Esophagus muscularis mucosa (tissue), 3 donors: ENCODE results near the gene GALR2.

Source experiments
- POLR2A ChIP-seq: fragments of 450-650 bp; IDR thresholded peaks from one replicate; pipeline ENCODE4 v1.6.1; 2017; ENCODE audit warnings: antibody characterized with exemption, moderate library complexity, mild to moderate bottlenecking, low read depth
- TF ChIP-seq, protein P1 (sequence below), 3 experiments: fragments of 200-600 bp in 2 of 3; fragments of 450-650 bp in 1 of 3; sonication (generic) in 2 of 3; IDR thresholded peaks; one replicate each; pipeline ENCODE4 v1.5.1; 2017 to 2019; ENCODE audit warnings: antibody characterized with exemption in 3 of 3, mild to moderate bottlenecking in 2 of 3, moderate library complexity in 1 of 3

GRCh38 chr17:76090517-76091129 is 16.0 kb downstream of the GALR2 start:
- TF ChIP-seq, protein P1, sequence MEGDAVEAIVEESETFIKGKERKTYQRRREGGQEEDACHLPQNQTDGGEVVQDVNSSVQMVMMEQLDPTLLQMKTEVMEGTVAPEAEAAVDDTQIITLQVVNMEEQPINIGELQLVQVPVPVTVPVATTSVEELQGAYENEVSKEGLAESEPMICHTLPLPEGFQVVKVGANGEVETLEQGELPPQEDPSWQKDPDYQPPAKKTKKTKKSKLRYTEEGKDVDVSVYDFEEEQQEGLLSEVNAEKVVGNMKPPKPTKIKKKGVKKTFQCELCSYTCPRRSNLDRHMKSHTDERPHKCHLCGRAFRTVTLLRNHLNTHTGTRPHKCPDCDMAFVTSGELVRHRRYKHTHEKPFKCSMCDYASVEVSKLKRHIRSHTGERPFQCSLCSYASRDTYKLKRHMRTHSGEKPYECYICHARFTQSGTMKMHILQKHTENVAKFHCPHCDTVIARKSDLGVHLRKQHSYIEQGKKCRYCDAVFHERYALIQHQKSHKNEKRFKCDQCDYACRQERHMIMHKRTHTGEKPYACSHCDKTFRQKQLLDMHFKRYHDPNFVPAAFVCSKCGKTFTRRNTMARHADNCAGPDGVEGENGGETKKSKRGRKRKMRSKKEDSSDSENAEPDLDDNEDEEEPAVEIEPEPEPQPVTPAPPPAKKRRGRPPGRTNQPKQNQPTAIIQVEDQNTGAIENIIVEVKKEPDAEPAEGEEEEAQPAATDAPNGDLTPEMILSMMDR (IDR thresholded peaks at IDR 0.05) = no peak
- no peak for TF ChIP-seq POLR2A
